AG20443 (cell line): ENCODE measurements around the gene STARD5.

Source experiments
- DNase-seq: peaks from one replicate; pipeline ENCODE4 v3.0.0; 2012; ENCODE audit warnings: low spot score, mixed read lengths

Gene STARD5

GRCh38 chr15:81292523-81293001 lies 31.4 kb downstream of the STARD5 start:
- DNase-seq, result no peak

GRCh38 chr15:81291916-81292522 lies 31.9 kb downstream of the STARD5 start:
- DNase-seq, result no peak

- no peak for DNase-seq
Observed at GRCh38 chr15:81289910-81290309, 34.0 kb downstream of the STARD5 start.

- DNase-seq, result no peak
Observed at GRCh38 chr15:81288616-81289015, 35.3 kb downstream of the STARD5 start.

GRCh38 chr15:81288040-81288439 lies 35.9 kb downstream of the STARD5 start:
- no peak for DNase-seq

GRCh38 chr15:81286621-81287121 lies 37.3 kb downstream of the STARD5 start:
- DNase-seq, result no peak

- DNase-seq, result no peak
Observed at GRCh38 chr15:81285461-81285860, 38.5 kb downstream of the STARD5 start.

GRCh38 chr15:81284256-81285031 lies 39.5 kb downstream of the STARD5 start:
- DNase-seq, result no peak

- no peak for DNase-seq
Observed at GRCh38 chr15:81282911-81283310, 41.0 kb downstream of the STARD5 start.

- no peak for DNase-seq
Observed at GRCh38 chr15:81282606-81282895, 41.4 kb downstream of the STARD5 start.

GRCh38 chr15:81281766-81282605 lies 42.0 kb downstream of the STARD5 start:
- DNase-seq, result no peak

GRCh38 chr15:81281456-81281735 lies 42.5 kb downstream of the STARD5 start:
- no peak for DNase-seq

GRCh38 chr15:81280696-81281455 lies 43.1 kb downstream of the STARD5 start:
- DNase-seq, result no peak

GRCh38 chr15:81279621-81280485 lies 44.1 kb downstream of the STARD5 start:
- no peak for DNase-seq

GRCh38 chr15:81278306-81279029 lies 45.5 kb downstream of the STARD5 start:
- DNase-seq, result no peak

- DNase-seq, result no peak
Observed at GRCh38 chr15:81277851-81278250, 46.1 kb downstream of the STARD5 start.

GRCh38 chr15:81276967-81277366 lies 47.0 kb downstream of the STARD5 start:
- no peak for DNase-seq

GRCh38 chr15:81275711-81276392 lies 48.1 kb downstream of the STARD5 start:
- DNase-seq, result peak; percentile 31

- peak; percentile 83 for DNase-seq
Observed at GRCh38 chr15:81274931-81275707, 48.8 kb downstream of the STARD5 start.
